HG03064 (cell line): ENCODE data around the gene CLIC6.

Experiments
- ATAC-seq: cut with Tn5 transposase; IDR thresholded peaks from one replicate; pipeline ENCODE4 v1.9.1; 2021; ENCODE audit warnings: low read depth; ENCODE audit not compliant: unreplicated experiment

Gene CLIC6

DNA sequence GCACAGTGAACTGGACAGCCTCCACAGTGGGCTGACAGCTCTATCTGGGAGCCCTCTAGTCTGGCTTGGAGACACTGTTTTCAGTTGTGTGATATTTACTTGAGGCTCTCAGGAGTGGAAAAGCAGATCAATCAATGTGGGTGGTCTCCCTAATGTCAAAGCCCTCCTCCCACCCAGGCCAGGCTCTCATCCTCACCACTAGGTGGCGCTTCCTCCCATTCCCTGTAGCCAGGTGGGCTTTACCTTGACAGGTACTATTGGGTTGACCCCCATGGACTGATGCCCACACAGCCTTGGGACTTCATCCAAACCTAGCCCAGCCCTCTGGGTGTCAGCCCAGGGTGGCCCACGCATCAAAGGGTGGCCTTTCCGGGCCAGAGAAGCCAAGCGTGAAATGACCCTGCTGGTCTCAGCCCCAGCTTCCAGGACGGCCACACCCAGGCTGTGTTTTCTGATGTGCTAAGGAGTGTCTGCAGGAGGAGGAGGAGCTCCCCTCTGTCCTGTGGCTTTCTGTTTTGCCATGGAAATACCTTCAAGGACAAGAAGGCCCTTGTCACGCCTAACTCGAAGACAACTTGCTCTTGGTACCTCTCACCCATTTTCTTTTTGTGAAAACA lies 54.0 kb downstream of the CLIC6 start:
- ATAC-seq, result no peak

DNA sequence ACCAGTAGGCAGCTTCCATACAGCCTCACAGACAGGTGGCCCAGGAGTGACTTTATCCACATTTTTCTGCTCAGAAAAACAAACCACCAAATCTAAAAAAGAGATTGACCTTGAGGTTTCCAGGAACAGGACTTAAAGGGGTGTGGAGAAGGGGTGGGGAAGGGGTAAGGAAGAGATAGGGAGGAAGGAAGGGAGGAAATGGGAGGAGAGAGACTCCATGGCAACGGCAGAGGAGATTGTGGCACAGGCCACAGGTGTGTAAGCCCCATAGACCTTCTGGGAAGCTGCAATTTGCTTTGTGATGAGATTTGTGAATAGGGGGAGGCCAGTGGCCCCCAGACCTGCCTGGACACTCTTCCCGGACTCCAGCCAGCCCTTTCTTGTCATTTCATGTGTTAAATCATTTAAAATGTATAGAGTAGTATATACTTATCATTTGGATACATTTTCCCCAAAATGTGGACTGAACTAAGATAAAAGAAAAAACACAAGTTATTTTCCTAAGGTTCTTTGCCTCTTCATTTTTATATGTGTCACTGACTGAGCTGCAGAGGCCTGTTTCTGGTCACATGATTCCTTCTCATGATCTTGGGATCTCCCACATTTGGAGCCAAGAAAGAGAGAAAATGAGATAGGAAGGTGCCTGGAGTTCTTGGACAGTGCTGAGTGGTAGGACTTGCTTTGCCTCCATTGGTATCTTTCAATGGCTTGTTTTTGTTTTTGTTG lies 55.5 kb downstream of the CLIC6 start:
- ATAC-seq, result no peak

DNA sequence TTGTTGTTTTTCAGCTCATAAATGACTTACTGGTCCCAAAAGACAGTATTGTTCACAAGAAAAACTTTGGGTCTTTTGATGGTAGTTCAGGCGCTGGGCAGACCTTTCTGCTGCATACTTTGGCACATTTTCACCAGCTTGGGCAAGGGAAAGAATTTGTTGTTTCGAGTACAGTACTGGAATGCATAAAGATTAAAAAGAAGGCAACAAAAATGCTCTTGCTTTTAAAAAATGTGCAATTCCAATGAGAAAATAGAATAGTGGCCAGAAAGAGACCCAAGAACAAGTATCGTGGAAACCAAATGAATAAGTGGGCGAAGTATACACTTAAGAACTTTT lies 56.0 kb downstream of the CLIC6 start:
- no peak for ATAC-seq

DNA sequence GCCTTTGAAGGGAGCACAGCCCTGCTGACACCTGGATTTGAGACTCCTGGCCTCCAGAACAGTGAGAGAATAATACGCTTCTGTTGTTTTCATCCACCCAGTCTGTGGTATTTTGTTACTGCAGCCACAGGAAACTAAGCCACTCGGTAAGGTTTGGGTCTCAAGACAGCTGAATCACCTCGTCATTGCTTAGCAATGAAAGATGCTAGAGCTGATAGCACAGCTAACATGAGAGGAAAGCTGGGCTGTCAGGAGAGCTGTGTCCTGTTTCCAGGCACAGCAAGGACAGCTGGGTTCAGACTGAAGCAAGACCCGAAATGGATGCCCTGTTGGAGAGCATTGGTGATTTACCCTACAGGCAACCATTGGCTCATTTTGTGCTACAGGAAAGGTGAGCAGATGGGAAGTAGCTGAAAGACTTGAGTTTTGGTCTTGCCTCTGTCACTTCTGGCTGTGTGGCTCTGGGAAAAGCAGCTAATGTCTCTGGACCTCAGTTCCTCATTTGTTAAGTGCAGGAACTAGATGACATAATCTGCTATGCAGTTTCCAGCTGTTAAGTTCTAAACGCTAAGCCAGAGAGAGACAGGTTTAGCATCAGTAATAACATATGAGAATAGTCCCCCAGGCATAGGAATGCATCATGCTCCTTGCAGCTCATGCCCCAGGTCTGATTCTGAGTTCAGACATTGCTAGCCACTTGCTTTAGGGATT lies 58.0 kb downstream of the CLIC6 start:
- no peak for ATAC-seq

DNA sequence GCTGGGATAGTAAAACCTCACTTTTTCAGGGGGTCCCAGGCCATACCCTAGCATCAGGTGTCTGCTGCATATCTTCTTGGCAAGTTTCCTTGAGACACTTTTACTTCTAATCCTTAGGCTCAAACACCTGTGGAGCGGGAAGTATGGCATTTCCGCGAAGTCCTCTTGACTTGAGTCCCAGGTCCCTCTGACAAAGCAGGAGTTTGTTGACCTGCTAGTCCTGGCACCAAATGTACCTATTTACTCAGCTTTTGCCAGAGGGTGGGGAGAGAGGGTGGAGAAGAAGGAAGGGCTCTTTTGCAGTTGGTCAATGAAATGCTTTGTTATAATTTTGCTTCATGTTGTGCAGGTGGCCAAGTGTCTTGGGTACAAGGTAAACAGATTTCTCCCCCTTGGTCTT lies 59.7 kb downstream of the CLIC6 start:
- ATAC-seq, result no peak

DNA sequence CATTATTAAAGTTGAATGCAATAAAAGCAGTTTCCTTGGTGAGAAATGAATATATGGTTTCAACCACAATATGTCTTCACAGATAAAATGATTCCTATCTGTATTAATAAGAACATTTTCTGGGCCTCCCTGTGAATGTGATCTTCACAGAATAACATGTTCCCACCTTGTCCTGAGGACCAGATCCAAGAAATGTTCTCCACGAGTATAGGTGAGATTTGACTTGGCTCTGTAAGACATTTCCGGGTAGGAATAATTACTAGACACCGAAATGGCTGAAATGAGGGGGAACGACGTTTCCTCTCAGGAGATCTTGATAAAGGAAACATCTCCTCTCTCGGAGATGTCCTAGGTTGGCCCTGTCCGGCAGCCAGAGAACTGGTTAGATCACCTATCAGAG lies 61.4 kb downstream of the CLIC6 start:
- no peak for ATAC-seq

DNA sequence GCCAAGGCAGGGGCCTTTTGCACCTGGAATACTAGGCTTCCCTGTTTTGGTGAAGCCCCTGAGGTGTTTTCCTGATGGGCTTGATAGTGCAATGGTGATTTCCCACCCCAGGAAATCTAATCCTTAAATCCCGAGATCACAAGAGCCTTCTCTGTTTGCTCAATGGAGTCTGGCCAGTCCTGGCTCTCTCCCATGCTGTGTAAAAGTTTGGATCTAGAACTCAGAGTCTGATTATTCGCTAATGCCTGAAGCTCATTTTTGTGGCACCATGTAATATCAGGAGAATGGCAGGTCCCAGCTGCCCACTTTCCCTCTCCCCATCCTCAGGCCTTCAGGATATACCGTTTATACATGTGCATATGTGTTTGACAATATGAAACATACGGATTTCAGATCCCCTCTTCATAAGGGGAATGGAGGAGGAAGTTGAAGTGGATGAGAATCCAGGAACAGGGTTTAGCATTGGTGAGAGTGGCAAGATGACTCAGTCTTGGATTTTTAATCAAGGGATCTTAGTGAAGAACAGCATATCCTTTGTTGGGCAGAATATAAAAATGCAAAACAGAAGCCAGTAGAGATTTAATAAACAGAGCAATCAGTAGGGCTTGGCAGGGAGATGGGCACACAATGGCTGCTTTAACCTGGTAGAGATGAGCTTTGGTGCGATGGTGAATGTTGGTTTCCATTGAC lies 62.1 kb downstream of the CLIC6 start:
- no peak for ATAC-seq

DNA sequence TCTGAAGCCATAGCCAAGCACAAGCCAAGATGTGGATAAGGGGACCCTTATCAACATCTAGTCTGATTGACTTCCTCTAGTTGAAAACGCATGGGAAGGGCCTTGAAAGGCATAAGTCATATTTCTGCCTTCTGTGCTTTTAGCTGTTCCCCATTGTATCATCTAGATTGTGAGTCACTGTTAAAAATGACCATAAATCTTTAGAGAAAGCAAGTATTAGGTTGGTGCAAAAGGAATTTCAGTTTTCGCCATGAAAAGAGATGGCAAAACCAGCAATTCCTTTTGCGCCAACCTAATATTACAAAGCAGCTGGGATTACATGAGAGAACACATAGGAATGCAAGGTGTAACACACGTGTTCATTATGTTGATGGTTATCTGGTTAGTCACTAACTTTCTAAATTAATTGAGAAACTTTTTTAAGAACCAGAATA lies 63.6 kb downstream of the CLIC6 start:
- ATAC-seq, result no peak

DNA sequence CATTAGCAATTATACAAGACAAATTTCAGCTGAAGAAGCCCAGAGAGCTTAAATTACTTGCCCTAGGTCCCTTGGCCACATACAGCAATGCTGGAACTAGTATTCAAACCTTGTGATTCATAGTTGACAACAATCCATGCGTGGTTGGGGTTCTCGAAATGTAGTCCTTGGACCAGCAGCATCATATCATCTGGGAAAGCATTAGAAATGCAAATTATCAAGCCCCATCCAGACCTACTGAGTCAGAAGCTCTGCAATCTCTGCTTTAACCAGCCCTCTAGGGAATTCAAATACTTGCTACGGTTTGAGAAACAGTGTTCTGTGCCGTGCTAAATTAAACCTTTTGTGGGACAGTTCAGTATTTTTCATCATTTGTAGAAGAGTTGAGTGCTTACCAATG lies 65.1 kb downstream of the CLIC6 start:
- no peak for ATAC-seq

DNA sequence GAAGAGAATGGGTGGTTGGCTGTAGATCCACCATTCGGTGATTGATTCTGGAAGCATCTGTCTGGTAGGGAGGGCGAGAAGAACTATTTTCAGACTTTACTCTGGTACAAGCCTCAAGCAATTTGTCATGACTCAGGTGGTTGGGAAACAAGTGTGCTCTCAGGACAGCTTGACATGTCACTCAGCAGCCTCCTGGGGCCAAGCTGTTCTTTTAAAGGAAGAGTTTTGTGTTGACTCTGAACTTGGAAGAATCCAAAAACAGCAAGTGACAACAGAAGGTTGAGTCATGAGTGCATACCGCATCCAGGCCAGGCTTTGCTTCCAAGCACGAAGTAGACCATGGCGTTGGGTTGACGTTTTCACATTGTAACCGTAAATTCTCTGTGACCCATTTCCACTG lies 65.9 kb downstream of the CLIC6 start:
- ATAC-seq, result no peak

DNA sequence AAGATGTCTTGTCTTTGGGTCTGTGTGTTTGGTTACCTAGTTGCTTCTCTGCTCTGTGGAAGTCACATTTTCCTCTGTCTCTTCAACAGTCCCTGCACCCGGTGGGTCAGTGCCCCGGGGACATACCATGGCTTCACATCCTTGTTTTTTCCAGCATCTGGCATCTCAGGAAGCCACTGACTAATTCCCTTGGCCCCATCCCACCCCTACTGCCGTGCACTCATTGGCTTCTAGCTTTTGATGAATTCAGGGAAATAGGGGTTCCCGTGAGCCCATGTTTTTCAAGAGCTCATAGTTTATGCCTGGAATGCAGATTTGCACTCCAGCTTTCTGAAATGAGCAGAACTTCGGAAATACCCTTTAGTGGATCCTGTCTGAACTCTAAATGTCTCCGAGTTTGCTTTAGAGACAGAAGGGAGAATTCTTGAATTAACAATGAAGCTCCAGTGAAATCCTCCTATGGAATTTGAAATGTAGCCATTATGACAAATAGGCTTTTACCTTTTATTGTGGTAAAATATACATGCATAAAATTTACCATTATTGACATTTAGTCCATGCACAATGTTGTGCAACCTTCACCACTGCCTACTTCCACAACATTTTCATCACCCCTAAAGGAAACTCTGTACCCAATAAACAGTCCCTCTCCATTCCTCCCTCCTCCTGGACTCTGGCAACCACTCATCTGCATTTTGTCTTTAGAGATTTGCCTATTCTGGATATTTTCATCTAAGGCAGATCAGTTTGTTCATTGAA lies 67.5 kb downstream of the CLIC6 start:
- ATAC-seq, result no peak

DNA sequence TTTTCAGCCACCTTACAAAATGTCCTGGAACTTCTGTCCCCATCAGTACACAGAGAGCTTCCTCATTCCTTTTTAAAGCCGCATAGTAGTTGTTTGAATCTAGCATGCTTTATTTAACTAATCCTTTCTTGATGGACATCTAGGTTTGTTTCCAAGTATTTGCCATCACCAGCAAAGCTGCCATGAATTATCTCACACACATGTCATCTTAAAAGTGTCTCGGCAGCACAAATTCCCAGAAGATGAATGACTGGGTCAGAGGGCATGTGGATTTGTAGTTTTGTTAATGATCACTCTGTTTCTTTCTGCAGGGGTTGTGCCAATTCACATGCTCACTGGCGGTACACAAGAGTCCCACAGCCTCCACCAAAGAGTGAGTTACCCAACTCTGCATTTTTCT lies 68.3 kb downstream of the CLIC6 start:
- ATAC-seq, result no peak

DNA sequence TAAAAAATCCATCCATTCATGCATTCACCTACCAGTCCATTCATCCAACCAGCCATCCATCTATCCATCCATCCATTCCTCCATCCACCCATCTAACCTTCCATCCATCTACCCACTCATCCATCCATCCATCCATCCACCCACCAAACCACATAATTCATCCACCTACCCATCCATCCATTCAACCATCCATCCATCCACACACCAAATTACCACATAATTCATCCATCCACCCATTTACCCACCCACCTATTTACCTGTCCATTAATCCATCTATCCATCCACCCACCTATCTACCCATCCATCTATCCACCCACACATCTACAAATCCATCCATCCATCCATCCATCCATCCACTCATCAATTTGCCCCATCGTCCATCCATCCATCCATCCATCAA lies 71.4 kb downstream of the CLIC6 start:
- ATAC-seq, result no peak

DNA sequence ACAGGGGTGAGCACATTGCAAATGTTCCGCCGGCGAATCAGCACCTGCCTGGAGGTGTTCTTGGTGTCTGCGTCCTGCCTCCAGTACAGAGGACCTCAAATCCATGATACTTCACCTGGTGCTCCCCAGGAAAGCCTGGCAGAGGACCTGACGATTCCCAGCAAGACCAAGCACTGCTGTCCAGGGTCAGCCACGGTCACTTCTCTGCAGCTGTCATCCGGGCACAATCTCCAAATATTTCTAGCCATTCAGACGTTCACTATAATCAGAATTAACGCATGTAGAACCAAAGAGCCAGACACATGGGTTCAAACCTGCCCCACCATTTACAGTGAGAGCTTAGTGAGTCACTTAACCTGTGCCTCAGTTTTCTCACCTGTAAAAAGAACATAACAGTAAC lies 74.5 kb downstream of the CLIC6 start:
- no peak for ATAC-seq

DNA sequence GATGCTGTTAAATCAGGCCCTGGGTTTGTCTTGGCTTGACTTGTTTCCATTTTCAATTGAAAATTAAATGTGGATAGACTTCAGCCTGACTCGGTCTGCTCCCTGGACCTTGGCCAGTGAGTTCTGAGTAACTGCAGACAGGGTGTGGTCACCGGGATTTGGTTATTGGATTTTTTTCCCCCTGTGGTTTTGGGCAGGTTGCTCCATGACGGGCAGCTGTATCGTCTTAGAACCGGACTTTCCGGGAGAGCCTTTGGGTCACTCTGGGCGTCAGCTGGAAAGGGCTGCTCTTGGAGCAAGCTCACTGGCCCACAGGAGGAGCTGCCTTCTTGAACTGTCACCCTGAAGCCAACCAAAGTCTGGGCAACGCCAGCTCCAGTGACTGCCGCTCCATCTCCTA lies 75.0 kb downstream of the CLIC6 start:
- no peak for ATAC-seq

DNA sequence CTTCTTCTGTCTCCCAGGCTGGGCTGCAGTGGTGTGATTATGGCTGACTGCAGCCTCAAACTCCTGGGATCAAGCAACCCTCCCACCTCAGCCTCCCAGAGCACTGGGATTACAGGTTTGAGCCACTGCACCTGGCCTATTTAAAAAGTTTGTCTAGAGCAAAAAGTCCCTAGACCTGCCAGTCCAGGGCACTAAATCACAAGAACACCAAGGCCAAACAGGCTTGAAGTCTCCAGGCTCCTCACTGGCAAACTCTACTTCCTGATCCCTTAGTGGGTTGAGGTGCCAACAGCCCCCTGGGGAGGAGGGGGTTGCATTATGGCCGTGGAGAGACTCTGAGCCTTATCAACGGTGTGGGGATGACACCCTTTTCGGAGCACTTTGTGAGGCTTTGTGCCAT lies 76.0 kb downstream of the CLIC6 start:
- ATAC-seq, result no peak

DNA sequence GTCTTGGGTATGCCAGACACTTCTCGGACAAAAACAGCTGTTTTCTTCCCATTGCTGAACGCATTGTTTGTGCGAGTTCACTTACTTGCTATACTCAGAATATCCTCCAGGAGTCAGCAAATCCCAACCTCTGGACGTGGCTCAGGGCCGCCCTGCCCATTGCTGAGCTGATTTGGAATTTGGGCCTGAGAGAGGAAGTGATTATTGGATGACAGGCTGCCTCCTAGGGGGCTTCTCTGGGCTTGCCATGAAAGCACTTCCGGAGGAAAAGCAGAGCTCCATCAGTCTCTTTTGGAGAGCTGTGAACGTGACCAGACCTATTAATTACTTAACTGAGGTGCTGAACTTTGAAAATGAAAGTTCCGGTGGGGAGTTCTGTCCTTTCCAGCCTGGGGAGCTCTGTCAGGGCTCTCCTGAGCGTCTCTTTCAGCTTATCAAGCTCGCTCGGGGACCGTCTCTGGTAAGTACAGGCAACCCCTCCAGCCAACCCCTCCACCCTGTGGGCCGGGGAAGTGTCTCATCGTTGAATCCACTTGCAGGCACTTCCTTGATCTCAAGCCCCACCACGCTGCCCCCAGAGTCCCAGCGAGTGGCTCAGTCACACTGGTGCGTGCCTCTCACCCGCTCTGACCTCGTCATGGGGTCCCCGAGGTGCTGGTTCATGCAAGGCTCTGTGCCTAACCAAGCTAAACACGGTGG lies 76.9 kb downstream of the CLIC6 start:
- no peak for ATAC-seq

DNA sequence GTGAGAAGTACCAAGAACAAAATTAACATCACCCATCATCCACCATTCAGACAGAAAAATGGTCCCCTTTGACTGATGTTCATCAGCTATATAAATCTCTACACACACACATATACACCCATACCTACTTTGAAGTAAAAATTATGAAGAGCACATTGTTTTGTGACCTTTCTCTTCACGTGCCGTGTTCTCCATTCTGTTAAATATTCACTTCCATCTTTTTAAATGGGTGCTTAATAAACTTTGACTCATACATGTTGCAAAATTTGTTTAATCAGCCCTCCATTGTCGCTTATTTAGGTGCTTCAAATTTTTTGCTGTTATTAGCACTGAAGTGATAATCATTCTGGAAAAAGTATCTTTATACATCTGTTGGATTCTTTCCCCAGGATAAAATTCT lies 80.1 kb downstream of the CLIC6 start:
- no peak for ATAC-seq

DNA sequence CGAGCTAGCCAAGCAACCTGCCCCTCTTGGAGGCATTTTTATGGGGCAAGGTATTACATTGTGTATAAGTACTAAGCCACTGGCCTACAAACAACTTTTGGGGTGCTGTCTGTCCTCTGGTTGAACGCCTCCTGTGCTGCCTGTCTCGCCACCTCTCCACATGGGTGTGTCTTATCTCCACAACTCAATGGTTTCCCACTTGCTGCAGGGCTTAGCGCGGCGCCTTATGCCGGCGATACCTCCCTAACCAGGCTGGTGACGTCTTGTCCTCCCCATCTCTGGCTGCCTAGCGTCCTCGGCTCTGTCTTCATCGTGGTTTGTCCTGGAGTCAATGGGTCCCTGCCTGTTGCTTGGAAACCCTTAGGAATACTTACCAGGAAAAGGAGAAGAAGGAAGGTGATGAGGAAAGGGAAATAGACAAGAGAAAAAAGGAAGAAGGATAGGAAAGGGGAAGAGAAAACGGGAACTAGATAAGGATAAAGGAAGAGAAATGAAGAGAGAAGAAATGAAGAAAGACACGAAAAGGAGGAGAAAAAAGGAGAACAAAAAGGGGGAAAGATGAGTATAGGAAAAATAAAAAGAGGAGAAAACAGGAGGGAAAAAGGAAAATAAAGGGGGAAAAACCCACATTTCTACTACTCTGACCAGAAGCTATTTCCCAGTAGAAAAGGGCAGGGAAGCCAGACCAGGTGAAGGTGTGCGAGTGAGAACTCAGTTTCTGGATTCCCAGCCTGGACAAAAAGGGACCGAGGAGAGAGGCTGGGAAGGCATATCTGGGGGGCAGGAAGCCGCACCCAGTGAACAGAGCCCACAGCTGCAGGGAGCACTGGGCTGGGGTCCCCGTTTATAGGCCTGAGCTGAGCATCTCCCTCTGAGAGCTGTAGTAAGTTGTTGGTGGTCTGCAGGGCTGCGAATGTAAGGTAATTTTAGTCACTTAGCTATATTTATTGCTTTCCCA lies 86.2 kb downstream of the CLIC6 start:
- ATAC-seq, result no peak
